Lower leg skin (tissue), 4 donors: ENCODE measurements around the gene LRRC75B. TPM values are rescaled to one million over a fixed set of nuclear protein-coding genes. Genes with fewer than 3 reads are reported as not detected.
"Not testable (repeated sequence)": the region's sequence is repeated elsewhere in the genome, so short reads cannot be mapped to it uniquely, and the experiment has no call there.

Experiments
- DNase-seq, 2 donors: peaks; one replicate each; pipeline ENCODE4 v3.0.0-alpha.2; 2019; ENCODE audit warnings: low spot score in 2 of 2
- H3K4me3 ChIP-seq: fragments of 200-600 bp; sonication (generic); 2 replicates; pipeline ENCODE4 v1.5.1; 2017; ENCODE audit warnings: mild to moderate bottlenecking, low read depth; ENCODE audit not compliant: poor library complexity, severe bottlenecking
- POLR2A ChIP-seq, 2 donors: fragments of 450-650 bp; IDR thresholded peaks; one replicate each; pipeline ENCODE4 v1.6.1; 2016 to 2017; ENCODE audit warnings: antibody characterized with exemption in 2 of 2, mild to moderate bottlenecking in 1 of 2, moderate library complexity in 1 of 2
- WGBS, 2 donors: methylation state at CpG; one replicate each; pipeline ENCODE4 v1.1.5; 2018; 5-methylcytosine and 5-hydroxymethylcytosine counted together
- intact Hi-C: fragments of 100-400 bp; cut with DNase I; formaldehyde crosslinking; loops from one replicate; pipeline ENCODE4 v1.15.0; 2023; ENCODE audit warnings: low total_unique reads
- total RNA-seq, 4 donors: library from RNA; depleted of rRNA; stranded (reverse); fragments of >200 nt; gene quantifications; one replicate each; pipeline ENCODE4 v1.1.0, GENCODE V29; 2016
- TF ChIP-seq, protein P1 (sequence below), 3 donors: fragments of 450-650 bp; IDR thresholded peaks; one replicate each; pipeline ENCODE4 v1.5.1; 2016; ENCODE audit warnings: antibody characterized with exemption in 3 of 3, mild to moderate bottlenecking in 3 of 3, moderate library complexity in 2 of 3

Gene LRRC75B
- total RNA-seq, 4 donors from 2014 or later: 12.5 to 19.2 (median 16.5) TPM

DNA sequence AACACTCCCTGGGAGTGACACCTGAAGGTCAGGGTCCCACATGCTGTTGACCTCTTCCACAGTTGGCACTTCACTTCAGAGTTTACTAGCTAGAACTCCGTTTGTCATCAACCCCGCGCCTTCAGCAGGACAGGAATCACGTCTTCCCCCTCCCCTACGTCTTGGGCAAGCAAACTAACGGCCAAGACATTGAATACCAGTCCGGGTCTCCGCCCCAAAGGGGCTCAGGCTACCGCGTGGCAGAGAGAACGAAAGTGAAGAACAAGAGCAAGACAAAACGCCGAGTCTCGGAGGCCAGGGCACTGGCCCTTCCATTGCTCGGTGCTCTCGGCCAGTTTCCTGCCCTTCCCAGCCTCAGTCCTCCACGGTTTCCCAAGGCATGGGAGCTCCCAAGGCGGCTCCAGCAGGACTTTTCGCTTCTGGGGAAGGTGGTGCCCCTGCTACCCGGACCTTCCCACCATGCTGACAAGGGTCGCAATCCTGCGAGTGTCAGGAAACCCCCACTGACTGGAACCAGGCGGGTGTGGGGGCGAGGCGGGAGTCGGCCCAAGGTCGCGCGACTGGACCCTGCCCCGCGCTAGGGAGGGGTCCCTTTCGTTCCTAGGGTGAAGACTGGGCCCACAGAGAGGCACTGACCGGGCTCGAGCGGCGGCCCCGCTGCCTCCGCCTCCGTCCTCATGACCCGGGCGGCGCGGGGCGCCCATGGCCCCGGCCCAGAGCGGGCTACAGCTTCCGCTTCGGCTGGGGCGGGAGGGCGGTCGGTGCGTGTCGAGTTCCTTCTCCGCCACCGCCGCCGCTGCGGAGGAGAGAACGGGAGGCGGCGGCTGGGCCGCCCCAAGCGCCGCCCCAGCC is 38.3 kb downstream of the LRRC75B start, which contains the start of gene GUCD1:
Gene GUCD1 (minus strand): TSS at position 826 of the 852 bp plus-strand sequence. CDS start 147 bp downstream, at position 679.
- 0 to 1% methylated on average over 36 to 44 of the region's 64 CpGs for WGBS, 2 donors
- DNase-seq: peak in 1 of 2 donors; percentile 34
- H3K4me3 ChIP-seq: peak within 1 kb of the TSS; percentile 91
- TF ChIP-seq POLR2A (IDR thresholded peaks at IDR 0.05): no peak
- TF ChIP-seq, protein P1, sequence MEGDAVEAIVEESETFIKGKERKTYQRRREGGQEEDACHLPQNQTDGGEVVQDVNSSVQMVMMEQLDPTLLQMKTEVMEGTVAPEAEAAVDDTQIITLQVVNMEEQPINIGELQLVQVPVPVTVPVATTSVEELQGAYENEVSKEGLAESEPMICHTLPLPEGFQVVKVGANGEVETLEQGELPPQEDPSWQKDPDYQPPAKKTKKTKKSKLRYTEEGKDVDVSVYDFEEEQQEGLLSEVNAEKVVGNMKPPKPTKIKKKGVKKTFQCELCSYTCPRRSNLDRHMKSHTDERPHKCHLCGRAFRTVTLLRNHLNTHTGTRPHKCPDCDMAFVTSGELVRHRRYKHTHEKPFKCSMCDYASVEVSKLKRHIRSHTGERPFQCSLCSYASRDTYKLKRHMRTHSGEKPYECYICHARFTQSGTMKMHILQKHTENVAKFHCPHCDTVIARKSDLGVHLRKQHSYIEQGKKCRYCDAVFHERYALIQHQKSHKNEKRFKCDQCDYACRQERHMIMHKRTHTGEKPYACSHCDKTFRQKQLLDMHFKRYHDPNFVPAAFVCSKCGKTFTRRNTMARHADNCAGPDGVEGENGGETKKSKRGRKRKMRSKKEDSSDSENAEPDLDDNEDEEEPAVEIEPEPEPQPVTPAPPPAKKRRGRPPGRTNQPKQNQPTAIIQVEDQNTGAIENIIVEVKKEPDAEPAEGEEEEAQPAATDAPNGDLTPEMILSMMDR (IDR thresholded peaks at IDR 0.05): no peak
- intact Hi-C loops: no loop called here

DNA sequence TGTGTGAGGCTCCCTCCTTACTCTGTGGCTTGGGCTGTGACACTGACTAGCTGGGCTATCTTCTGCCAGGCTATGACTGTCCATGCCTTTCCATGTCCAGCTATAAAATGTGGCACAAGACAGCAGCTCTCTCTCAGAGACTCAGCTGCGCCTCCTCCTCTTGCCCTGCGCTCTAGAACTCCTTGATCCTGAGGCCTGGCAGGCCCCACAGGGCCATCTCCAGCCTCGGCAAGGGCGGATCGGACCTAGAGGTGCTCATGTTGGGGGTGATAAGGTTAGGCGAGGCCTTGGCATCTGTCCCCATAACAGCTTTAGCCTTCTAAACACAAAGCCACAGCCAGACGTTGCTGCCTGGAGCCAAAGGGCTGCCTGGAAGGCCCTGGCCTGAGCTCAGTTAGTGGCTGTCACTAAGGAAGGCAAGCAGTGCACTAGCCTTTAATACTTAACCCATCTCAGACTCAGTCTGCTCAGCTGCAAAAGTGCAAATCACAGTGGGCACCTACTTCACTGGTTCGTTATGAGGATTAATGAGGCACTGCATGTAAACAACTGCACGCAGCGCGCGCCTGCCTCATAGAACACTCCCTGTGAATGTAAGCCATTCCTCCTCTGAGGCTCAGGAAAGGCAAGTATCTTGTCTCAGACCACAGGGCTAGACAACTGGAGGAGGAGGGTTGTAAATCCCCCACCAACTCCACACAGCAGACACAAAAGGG is 39.1 kb downstream of the LRRC75B start:
- no peak for TF ChIP-seq POLR2A (IDR thresholded peaks at IDR 0.05)
- WGBS, 2 donors: 23 to 32% methylated on average over 7 to 10 of the region's 12 CpGs
- peak in 1 of 2 donors; percentile 19 for DNase-seq
- H3K4me3 ChIP-seq: peak overlapping the region; percentile 91
- intact Hi-C loops: no loop called here

DNA sequence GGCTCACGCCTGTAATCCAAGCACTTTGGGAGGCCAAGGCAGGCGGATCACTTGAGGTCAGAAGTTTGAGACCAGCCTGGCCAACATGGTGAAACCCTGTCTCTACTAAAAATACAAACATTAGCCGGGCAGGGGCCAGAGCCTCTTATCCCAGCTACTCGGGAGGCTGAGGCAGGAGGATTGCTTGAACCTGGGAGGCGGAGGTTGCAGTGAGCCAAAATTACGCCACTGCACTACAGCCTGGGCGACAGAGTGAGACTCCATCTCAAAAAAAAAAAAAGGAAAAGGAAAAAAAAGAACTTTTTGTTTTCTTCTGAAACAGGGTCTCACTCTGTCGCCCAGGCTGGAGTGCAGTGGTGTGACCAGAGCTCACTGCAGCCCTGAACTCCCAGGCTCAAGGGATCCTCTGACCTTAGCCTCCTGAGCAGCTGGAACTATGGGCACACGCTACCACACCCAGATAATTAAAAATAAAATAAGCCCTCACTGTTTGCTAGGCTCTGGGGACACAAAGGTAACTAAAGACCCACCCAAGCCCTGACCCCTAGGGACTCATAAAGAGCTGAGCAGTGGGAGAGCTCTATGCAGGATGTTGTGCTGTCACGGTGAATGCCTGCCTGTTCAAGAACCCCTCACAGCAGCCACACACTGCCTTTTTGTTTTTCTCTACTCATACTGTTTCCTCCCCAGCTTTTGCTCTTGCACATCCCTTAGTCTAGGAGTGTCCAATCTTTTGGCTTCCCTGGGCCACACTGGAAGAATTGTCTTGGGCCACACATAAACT is 40.2 kb downstream of the LRRC75B start:
- 81 to 91% methylated on average over 10 of the region's 10 CpGs for WGBS, 2 donors
- DNase-seq, intact Hi-C loops, H3K4me3 ChIP-seq: not testable (repeated sequence)

DNA sequence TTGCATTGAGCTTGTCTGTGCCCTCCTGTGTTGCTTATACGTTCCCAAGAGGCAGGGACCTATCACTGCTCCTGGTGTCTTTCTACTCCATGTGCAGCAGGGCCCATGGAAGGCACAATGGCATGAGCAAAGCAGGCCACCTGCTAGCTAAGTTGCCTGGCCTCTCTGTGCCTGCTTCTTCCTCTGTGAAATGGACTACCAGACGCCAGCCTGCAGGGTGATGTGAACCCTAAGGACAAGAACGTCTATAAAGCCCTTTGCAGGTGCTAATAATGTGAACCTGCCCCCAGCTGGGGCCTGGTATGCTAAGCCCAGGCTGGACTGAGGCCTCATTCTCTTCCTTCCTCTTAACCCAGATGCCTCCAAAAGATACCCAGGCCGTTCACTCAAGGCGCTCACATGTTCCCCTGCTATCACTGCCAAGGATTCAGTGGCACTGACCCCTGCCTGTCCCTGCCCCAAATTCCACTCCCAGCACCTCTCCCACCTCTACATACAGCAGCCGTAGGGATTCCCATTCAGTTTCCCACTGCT is 41.9 kb downstream of the LRRC75B start:
- 76 to 77% methylated on average over 6 of the region's 6 CpGs for WGBS, 2 donors
- no peak for DNase-seq
- H3K4me3 ChIP-seq: no peak overlapping the region
- intact Hi-C loops: no loop called here
- no peak for TF ChIP-seq POLR2A (IDR thresholded peaks at IDR 0.05)

DNA sequence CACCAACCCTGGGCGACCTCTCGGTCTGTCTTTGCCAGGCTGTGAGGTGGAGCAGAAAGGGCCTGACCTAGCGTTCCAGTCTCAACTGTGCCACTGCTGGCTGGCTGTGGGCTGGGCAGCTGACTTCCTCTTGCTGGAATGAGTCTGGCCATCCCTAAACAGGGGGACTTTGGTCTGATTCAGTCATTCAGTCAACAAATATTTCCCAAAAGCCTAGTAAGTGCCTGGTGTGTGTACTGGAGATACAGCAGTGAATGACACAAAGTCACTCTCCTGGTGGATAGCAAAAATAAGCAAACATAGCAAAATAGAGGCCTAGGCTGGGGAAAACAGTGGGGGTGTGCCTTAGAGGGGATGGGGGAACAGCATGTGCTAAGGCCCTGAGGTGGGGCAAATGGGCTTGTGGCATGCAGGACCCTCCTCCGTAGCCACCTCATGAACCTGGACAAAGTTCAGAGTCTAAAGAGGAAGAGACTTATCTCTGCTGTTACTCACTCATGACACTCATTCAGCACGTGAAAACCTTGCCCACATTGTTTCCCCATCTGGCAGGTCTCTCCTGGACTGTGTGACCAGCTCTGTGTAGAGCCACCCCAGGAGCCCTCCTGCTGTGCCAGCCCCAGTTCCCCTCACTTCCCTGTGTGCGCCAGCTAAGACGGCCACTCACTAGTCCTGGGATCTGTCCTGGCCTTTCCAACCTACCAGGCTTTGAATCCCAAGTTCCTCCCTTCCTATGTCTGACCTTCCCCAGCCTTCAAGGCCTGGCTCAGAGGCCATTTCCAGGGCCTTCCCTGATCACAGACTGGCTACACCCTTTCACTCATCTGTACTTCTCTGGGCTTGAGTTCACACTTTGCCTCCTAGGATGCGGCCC is 42.6 kb downstream of the LRRC75B start:
- WGBS, 2 donors: 82% methylated on average over 8 of the region's 8 CpGs
- intact Hi-C loops: no loop called here
- TF ChIP-seq, protein P1 (IDR thresholded peaks at IDR 0.05): no peak

DNA sequence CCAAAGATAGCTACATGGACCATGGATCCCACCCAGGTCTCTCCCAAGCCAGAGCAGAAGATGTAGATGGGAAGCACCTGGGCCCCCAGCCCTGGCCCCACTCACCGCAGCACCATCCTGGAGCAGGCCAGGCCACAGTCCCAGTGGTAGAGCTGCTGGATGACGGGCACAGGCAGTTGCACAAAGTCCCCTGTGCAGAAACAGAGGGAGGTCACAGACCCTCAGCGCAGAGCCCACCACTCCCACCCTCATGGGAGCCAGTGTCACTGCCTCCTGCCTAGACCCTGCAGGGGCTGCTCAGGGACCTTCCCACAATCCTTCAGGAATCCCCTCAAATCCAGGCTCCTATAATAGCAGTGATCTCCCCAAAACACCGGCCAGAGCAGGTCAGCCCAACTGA is 44.1 kb downstream of the LRRC75B start:
- H3K4me3 ChIP-seq: no peak overlapping the region
- DNase-seq: no peak
- TF ChIP-seq POLR2A (IDR thresholded peaks at IDR 0.05): no peak
- TF ChIP-seq, protein P1 (IDR thresholded peaks at IDR 0.05): no peak
- 94 to 98% methylated on average over 3 to 4 of the region's 4 CpGs for WGBS, 2 donors
- intact Hi-C loops: no loop called here

More for the DNA sequence above, 42.6 kb downstream of the LRRC75B start:
- H3K4me3 ChIP-seq: no peak overlapping the region
- DNase-seq: no peak
